ENCODE data around the gene TCFL5. TPM values are rescaled to one million over a fixed set of nuclear protein-coding genes. Genes with fewer than 3 reads are reported as not detected.

TCFL5 gene
- total RNA-seq, 1 donor from 2014 or later: 7.9 TPM

- TF ChIP-seq CTCF (IDR thresholded peaks at IDR 0.05; ENCODE audit: unreplicated experiment): no peak
- DNase-seq (ENCODE audit: low spot score, unreplicated experiment): no peak
- H3K4me1 Mint-ChIP-seq (ENCODE audit: low read depth): peaks cover 19% of the 10 kb centered on the region
- H3K9me3 Mint-ChIP-seq (ENCODE audit: low read depth): no peaks in the 10 kb centered on the region
- peaks cover 10% of the 10 kb centered on the region for H3K36me3 Mint-ChIP-seq (ENCODE audit: insufficient read depth)
- no peaks in the 10 kb centered on the region for H3K27me3 Mint-ChIP-seq
- no peak overlapping the region for H3K4me3 Mint-ChIP-seq (ENCODE audit: low read depth)
- no peak overlapping the region for H3K27ac Mint-ChIP-seq
Observed at GRCh38 chr20:62898970-62899632, 37.5 kb upstream of the TCFL5 start.

GRCh38 chr20:62898093-62898964 is 36.7 kb upstream of the TCFL5 start:
- no peaks in the 10 kb centered on the region for H3K9me3 Mint-ChIP-seq (ENCODE audit: low read depth)
- H3K4me1 Mint-ChIP-seq (ENCODE audit: low read depth): peaks cover 19% of the 10 kb centered on the region
- H3K27me3 Mint-ChIP-seq: no peaks in the 10 kb centered on the region
- H3K27ac Mint-ChIP-seq: no peak overlapping the region
- H3K4me3 Mint-ChIP-seq (ENCODE audit: low read depth): no peak overlapping the region
- no peak for DNase-seq (ENCODE audit: low spot score, unreplicated experiment)
- peaks cover 14% of the 10 kb centered on the region for H3K36me3 Mint-ChIP-seq (ENCODE audit: insufficient read depth)
- TF ChIP-seq CTCF (IDR thresholded peaks at IDR 0.05; ENCODE audit: unreplicated experiment): no peak

GRCh38 chr20:62897666-62898065 is 36.0 kb upstream of the TCFL5 start:
- peaks cover 19% of the 10 kb centered on the region for H3K4me1 Mint-ChIP-seq (ENCODE audit: low read depth)
- no peaks in the 10 kb centered on the region for H3K27me3 Mint-ChIP-seq
- no peaks in the 10 kb centered on the region for H3K9me3 Mint-ChIP-seq (ENCODE audit: low read depth)

GRCh38 chr20:62896526-62896925 is 34.9 kb upstream of the TCFL5 start:
- TF ChIP-seq CTCF (IDR thresholded peaks at IDR 0.05; ENCODE audit: unreplicated experiment): no peak
- peaks cover 24% of the 10 kb centered on the region for H3K36me3 Mint-ChIP-seq (ENCODE audit: insufficient read depth)

More at GRCh38 chr20:62897666-62898065, 36.0 kb upstream of the TCFL5 start:
- Mint-ChIP-seq H3K36me3 (ENCODE audit: insufficient read depth) (peaks cover 16% of the 10 kb centered on the region), H3K4me3 (ENCODE audit: low read depth) (no peak overlapping the region), H3K27ac (peak overlapping the region; percentile 59)
- no peak for DNase-seq (ENCODE audit: low spot score, unreplicated experiment)
- TF ChIP-seq CTCF (IDR thresholded peaks at IDR 0.05; ENCODE audit: unreplicated experiment): no peak

GRCh38 chr20:62895539-62895938 is 33.9 kb upstream of the TCFL5 start:
- DNase-seq (ENCODE audit: low spot score, unreplicated experiment): no peak
- TF ChIP-seq CTCF (IDR thresholded peaks at IDR 0.05; ENCODE audit: unreplicated experiment): no peak
- H3K36me3 Mint-ChIP-seq (ENCODE audit: insufficient read depth): peaks cover 30% of the 10 kb centered on the region
- peak overlapping the region; percentile 89 for H3K27ac Mint-ChIP-seq
- H3K9me3 Mint-ChIP-seq (ENCODE audit: low read depth): no peaks in the 10 kb centered on the region
- H3K27me3 Mint-ChIP-seq: no peaks in the 10 kb centered on the region
- H3K4me3 Mint-ChIP-seq (ENCODE audit: low read depth): no peak overlapping the region
- H3K4me1 Mint-ChIP-seq (ENCODE audit: low read depth): peaks cover 14% of the 10 kb centered on the region

More at GRCh38 chr20:62896526-62896925, 34.9 kb upstream of the TCFL5 start:
- Mint-ChIP-seq H3K27me3 (no peaks in the 10 kb centered on the region), H3K9me3 (ENCODE audit: low read depth) (no peaks in the 10 kb centered on the region), H3K27ac (no peak overlapping the region), H3K4me1 (ENCODE audit: low read depth) (peaks cover 19% of the 10 kb centered on the region), H3K4me3 (ENCODE audit: low read depth) (no peak overlapping the region)
- DNase-seq (ENCODE audit: low spot score, unreplicated experiment): no peak

Data from progenitor cell of endocrine pancreas (in vitro differentiated cells).